ENCODE data around the gene COL3A1.

Gene COL3A1

DNA sequence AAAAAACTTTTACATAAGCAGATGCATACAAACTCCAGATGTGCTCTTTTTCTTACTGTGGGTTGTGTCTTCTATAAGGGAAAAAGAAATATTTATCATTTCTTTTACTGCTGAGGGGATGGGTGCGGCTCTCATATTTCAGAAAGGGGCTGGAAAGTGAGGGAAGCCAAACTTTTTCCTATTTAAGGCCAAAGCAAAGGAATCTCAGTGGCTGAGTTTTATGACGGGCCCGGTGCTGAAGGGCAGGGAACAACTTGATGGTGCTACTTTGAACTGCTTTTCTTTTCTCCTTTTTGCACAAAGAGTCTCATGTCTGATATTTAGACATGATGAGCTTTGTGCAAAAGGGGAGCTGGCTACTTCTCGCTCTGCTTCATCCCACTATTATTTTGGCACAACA lies at the start of gene COL3A1:
COL3A1 (plus strand) TSS at position 210 of the 400 bp plus-strand sequence; CDS start at position 327, 117 bp downstream.
- DNase-seq = no peak

DNA sequence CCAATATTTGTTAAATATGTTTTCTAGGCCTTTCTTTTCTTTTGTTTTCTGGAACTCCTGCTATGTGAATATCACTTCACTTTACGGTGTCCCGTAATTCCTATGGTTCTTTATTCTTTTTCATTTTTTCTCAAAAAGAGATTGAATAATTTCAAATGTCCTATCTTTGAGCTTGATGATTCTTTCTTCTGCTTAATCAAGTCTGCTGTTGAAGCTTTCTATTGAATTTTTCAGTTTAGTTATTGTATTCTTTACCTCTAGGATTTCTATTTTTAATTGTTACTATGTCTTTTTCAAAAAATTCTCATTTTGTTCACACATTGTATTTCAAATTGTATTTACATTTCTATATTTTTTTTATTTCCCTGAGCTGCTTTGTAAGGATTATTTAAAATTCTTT lies 45.5 kb upstream of the COL3A1 start:
- no peak for DNase-seq

DNA sequence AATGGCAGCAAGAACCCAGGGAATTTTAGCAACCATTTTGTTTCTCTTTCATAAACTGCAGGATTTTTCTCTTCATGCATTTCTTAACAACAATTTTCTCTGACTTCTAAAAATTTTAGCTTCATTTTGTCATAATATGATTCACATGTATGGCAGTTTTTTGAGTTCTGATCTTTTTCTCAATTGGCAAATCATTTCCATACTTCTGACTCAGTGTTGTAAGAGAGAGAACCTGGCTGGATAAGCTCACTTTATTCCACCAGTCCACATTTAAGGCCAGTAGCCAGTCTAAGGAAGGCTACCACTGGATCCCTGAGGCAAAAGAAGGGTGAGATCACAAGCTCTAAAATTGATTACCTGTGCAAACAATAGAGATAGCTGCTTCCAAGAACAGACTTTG lies 42.8 kb upstream of the COL3A1 start:
- no peak for DNase-seq

DNA sequence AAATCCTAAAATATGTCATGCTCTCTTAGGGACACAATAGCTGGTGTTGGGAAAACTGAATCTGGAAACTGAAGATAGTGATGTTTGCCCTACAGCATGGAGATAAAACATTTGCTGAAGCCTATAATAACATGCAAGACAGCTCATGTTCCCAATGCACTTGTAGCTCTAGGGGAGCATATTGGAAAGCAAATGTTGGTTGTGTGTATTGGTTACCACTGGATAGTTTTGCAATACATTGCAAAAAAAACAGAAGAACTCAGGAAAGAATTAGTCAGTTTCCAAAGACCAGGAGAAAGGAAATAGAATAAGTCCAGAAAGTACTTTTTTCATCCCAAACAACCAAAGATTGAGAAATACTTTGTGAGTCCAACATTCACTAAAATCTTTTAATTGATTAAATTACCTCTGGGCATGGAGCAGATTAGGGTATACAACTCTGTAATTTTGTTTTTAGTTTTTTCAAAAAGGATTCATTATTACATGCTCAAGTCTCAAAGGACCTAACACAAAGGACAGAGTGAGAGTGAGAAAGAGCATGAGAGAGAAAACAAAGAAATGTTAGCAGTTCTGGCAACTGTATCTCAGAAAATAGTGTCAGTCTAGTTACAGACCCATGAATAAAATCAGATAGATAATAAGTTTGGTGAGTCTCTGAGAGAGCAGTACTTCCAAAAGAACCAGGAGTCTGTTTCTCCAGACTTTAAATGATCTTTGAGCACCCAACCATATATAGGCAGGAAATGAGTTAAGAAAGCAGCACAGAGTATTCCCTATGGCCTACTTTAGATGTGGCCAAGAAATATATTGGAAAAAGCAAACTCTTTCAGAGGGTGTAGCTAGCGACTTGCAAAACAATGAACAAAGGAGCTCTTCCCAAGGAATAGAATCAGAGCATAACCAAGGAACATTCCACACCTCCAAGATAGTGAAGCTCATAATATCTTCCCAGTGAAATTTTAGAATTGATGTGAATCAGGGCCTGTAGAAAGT lies 36.6 kb upstream of the COL3A1 start:
- DNase-seq = no peak

DNA sequence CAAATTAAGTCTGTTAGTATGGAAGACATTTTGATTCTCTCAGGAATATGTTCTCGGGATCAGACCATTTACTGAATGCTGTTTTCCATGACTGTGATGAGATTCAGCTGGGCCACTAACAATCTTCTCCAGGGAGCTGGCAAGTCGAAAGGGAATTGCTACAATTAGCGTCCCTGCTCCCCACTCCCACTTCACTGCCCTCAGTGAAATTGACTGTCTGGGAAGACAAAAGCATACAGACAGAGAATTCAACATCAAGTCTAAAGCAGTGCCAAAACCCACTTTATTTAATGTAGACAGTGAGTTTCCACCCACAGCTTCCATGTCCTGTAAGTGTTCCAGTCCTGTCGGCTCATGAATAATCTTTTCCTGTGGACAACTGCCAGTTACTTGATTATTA lies 34.0 kb upstream of the COL3A1 start:
- DNase-seq = no peak

DNA sequence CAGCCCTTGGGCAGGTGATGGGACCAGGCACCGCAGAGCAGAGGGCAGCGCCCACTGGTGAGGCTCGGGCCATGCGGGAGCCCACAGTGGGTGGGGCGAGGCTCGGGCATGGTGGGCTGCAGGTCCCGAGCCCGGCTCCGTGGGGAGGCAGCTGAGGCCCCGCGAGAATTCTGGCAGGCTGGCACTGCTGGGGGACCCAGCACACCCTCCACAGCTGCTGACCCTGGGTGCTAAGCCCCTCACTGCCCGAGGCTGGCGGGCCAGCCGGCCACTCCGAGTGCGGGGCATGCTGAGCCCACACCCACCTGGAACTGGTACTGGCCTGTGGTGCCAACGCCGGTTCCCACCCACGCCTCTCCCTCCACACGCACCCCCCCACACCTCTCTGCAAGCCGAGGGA lies 29.7 kb upstream of the COL3A1 start:
- DNase-seq = no peak

DNA sequence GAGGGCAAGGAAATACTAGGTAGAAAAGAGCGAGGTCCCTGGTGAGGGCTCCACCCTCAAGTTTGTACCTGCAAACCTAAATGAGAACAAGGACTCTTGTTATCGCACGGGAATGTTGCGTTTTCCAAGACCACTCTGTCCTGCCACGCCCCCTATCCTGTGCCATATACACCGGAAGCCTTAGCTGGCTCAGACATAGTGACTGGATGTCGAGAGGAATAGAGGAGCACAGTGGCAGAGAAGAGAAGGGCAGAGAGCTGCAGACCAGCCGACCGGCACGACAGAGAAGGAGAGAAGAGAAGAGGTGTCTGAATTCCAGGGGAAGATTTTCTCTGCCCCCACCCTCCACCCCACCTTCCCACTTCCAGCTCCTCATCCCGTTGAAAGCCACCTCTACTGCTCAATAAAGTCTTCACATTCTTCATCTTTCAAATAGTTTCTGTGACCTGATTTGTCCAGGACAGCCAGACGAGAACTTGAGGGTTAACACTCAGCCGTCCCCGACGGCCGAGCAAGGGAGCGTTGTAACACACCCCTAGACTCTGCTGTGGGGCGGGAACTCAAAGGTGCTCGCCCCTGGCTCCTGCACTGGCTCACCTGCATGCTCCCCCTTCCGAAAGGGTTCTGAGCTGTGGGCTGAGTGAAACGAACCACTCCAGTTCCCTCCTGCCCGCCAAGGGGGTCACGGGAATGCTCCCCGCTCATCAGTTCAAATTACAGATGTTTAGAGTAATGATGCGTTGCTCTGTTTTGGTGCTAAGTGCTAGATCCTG lies 24.9 kb upstream of the COL3A1 start:
- no peak for DNase-seq

DNA sequence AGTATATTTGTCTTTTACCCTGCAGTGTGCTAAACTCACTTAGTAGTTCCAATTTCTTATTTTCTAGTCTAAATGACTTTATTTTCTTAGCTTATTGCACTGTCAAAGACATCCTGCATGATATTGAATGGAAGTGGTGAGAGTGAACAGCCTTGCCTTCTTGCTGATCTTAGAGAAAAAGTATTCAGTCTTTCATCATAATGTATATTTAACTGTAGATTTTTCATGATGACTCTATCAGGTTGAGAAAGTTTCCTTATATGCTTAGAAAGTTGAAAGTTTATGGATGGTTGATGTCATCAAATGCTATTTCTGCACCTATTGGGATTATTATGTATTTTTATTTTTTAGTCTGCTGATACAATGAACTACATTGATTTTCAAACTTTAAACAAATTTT lies 21.3 kb upstream of the COL3A1 start:
- no peak for DNase-seq

DNA sequence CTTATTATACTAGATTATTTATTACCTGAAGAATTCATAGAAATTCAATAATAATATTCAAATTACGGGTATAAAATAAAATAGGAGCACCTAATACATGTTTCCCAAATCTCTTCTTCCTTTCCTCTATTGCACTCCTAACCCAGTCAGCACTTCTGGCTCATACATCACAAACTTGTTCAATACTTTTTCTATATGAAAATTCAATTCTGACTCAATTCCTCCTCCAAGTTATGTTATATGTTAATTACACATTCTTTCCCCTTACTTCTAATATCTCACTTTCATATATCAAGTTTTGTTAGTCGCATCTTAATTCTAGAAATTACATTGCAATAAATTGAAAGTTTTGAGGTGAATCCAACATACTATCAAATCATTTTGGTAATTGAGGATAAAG lies 17.9 kb upstream of the COL3A1 start:
- DNase-seq = no peak

DNA sequence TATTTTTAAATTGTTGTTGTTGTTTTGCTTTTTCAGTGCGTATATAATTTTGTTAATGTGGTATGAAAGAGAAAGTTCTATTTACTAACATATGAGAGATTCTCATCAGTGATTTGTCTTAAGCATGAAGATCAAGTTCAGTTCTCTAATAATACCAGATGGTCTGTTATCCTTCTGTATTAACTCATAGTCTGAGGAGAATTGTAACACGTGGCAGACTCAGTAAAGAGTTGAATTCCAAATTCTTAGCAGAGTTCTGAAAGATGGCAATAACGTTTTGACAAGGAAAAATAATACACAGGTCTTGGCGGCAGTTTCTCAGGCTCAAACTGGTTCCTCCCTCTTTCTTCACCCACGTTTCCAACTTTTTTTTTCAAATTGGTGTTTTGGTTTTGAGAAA lies 17.2 kb upstream of the COL3A1 start:
- DNase-seq = no peak

DNA sequence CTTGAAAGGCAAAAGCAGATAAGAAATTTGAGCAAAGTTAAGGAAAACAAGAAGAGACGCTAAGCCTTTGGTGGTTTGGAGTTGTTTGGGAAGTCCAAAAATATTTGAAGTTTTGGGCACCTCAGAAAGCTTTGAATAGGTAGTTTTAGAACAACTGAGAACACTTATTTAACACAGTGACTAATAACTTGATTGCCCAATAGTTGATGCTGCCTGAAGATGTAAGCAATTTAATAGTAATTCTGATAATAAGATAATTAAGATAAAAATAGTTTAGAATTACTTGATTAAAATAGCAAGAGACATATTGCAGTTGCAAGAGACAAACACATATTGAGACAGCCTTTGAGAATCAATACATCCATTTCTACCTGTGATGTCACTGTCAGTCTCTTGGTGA lies 16.5 kb upstream of the COL3A1 start:
- no peak for DNase-seq

DNA sequence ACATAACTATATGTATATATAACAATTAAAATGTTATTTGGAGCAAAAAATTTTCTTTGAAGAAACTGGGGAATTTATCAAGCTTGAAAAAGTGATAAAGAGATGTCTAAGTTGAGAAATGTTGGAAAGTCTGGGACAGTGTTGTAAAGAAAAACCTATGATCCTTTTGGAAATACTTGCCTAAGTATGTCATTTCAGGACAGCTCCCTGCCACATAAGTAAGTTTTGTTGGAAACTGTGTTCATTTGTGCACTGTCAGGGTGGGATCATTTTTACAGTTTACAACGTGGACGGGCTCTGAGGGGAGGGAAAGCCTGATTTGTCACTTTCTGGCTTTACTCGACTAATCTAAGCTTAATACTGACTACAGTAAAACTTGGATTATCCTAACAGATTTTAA lies 10.4 kb upstream of the COL3A1 start:
- no peak for DNase-seq

DNA sequence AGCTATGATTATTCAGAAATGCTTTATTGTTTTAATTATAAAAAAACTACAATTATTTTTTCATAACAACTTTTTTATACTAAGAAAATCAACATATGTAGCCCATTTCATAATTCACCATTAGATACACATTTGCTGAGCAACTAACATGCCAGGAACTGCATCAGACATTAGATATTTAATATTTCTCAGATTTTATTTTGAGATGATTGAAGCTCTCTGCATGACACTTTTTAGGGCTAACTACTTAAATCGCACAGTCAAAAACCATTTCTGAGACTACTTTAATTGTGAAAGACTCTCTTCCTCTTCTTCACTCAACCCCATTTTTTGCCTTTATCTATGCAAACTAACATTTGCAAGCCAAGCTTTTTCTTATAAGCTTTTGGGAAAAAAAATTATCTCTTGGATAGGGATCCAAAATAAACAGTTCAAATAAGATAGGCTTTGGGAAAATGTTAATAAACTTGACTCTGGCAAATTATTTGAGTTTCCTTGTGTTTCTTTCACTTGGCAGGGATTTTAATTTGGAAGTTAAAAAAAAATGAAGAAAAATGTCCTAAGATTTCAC lies 9.1 kb upstream of the COL3A1 start:
- no peak for DNase-seq

DNA sequence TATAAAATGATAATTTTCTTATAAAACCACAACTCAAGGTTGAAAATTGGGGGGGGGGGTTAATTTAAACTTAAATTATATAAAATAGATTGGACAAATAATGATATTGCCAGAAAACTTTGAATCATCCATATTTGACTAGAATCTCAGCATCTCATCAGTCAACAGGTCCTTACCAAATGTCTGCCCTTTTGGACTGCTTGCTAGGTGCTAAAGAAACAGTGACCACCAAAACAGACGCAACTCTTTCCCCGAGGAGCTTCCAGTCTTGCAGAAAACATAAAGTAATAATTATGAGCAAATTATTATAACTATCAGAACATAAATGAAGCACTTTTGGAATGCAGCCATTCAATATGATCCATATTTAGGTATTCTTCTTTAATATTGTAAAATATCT lies 8.6 kb upstream of the COL3A1 start:
- DNase-seq = no peak

DNA sequence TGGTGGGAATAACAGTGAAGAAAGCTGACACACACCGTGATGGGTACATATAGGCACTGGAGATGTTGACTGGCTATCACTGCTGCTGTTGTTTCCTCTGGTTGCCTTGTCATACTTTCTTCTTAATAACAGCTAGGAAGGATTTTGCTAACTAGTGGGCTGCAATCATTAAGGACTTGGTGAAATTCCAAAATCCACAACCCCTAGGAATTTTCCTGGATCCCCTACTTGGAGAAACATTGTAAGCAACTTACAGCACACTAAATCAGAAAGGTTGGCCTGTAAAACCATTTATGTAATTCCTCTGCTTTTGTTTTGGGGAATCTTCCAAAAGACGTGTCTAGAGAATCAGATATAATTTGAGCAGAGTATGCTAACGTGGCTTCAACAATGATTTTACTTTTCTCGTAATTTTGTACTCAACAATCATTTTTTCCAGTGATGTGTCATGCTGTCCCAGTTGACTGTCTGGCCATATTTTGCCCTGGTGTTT lies 8.0 kb upstream of the COL3A1 start:
- DNase-seq = no peak

DNA sequence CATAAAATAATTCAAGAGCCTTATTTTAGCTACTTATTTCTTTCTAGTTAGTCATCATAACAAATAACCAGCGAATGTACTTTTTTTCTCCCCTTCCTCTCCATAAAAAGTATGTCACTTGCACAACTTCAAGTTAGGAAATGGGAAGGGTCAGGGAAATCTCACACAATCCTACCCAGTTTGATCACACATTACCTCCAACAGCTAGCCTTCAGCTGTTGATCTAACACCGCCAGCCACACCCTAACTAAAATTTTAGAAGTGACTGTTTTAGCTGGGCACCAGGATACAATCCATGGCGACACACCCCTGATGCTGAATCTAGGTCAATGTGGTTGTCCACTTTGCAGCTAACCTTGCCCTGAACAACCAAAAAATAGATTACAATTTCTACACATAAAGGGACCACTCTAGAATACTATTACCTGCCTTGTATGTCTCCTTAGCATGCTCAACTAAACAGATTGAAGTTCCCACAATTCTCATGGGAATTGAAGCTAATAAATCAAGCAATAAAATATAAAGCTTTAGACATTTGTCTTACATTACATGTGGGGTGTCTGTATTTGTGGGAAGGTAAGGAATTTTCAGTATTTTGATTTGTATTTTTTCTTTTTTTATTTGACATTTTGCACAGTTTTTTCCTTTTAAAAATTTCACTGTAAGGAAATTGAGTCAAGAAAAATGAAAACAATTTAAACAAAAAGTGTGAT lies 7.3 kb upstream of the COL3A1 start:
- DNase-seq = no peak

DNA sequence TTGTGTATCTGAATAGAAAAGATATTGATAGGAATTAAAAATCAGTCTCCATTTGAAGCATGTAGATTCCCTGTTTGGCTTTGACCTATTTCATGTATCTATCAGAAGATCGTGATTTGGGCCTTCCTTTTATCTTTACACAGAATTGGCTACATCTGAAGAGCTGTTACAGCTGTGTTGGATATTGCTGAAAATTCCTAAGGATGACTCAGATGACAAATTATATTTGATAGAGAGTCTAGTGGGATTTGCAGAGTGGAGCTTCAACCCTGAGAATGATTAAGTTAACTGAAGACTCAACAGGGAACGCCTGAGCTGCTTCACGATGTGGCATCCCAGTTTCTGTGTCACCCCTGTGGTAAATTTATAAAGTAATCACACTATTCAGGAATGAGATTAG lies 4.9 kb upstream of the COL3A1 start:
- no peak for DNase-seq

DNA sequence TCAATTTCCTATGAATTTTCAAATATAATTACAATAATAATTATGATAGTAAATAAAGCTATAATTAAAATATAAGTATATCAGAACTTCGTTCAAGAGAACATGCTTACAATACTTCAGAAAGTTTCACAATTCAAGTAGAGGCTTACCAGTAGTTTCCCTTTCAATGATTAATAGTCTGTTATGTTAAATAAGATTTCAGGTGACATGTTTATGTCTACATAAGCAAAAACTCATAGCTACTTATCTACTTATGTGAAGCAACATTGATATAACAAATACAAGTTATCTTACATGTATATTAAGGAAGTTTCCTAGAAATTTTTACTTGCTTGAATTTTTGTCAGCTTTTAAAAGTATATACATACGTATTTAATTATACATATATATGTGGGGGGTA lies 4.5 kb upstream of the COL3A1 start:
- DNase-seq = no peak

DNA sequence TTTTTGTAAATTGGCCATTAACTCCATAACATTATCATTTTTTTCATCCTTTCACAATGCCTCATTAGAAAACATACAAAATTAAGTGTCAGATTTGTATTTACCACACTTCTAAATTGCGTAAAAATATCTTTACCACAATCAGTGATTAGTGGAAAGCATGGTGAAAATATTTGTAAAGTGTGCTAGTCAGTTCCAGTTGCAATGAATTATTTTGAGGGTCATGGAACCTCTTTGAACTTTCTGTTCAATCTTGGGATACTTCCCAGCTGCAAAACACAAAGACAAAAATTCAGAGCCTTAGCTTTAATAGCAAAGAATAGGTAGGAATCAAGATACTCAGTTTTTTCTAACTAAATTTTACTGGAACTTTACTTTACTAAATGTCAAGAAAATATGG lies 4.0 kb upstream of the COL3A1 start:
- no peak for DNase-seq

DNA sequence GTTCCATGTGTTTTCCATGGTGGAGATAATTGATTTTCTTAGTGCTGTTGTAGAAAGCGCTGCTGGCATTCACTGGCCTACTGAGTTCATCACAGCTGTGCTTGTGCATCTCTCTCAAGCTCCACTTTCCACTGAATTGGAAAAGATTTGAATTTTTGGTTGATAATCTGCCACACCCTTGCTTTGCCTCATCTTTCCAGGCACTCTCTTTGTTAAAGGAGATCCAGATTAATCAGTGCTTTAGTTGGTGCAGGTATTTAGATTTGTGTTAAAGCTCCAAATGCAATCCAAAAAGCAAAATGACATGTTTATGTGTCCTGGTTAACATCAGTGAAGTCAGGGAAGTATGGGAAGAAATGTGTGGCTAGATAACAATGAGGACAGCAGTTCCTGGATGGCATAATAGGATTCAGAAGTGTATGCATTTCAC lies 2.7 kb upstream of the COL3A1 start:
- no peak for DNase-seq

DNA sequence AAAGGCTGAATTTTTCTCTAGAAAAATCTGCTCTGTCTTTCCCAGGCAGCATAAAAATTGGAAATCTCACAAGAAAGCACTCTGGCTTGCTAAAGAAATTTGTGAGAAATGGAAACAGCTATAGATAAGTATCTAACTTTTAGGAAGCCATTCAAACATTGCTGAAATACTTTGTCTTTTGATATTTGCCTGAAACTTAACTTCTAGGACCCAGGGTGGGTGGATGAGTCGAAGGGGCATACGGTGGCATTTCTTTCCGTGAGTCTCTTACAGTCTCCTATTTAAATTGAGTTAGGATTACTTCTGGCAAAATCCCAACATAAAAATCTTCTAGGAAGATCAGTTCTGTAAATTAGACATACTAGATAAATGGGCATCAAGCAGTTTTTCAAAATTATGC lies 532 bp upstream of the COL3A1 start:
- no peak for DNase-seq

DNA sequence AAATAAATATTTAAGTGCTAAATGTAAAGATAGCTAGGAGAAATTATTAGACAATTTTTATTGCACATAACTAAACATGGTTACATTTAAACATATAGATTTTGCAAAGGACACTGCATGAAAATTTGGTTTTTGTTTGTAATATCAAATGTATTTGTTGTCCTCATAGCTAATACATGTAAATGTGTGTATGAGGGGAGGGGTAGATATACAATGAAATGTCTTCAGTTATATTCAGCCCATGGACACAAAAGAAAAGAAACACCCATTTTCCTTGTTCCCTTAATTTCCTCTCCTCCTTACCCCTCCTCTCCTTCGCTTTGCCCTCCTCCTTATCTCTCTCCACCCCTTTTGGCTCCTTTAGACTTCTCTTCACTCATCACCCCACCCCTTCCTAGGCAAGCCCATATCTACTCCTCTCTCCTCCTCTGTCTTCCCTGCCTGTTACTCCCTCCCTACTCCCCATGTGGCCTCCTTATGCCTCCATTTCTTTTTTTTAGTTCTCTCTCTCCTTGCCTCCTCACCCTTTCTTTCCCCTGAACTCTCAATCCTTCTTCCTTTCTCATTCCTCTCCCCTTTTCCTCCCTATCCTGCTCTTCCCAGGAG lies 1.4 kb downstream of the COL3A1 start:
- DNase-seq = no peak

Measured in activated CD8-positive, alpha-beta memory T cell treated with anti-CD3 and anti-CD28 coated beads, Interleukin-2, amount 50 U/mL, for 48 hours (primary cell).